Calu3 (cell line): ENCODE measurements around the gene KRT82. TPM values are rescaled to one million over a fixed set of nuclear protein-coding genes. Genes with fewer than 3 reads are reported as not detected.
"Not testable (repeated sequence)": the region's sequence is repeated elsewhere in the genome, so short reads cannot be mapped to it uniquely, and the experiment has no call there.

ENCODE experiments used
- BruUV-seq: library from RNA; stranded (reverse); fragments of 400-500 nt; replicated peaks from 2 replicates; lab custom pipeline; 2021; lab: Mats Ljungman, UMichigan
- CTCF ChIA-PET: fragments of 300-600 bp; sonication (Branson Sonifier 250); formaldehyde crosslinking; loops from one replicate; lab custom pipeline; 2022; ENCODE audit warnings: antibody characterized with exemption; lab: Charles Lee
- DNase-seq: peaks from one replicate; pipeline ENCODE4 v3.0.0; 2022
- H3K27ac Mint-ChIP-seq: one replicate; pipeline ENCODE4 v1.8.0; 2022; ENCODE audit warnings: mixed read lengths; ENCODE audit not compliant: unreplicated experiment
- H3K27me3 Mint-ChIP-seq: one replicate; pipeline ENCODE4 v1.8.0; 2022; ENCODE audit warnings: mixed read lengths; ENCODE audit not compliant: unreplicated experiment
- H3K36me3 Mint-ChIP-seq: one replicate; pipeline ENCODE4 v1.8.0; 2022; ENCODE audit warnings: mild to moderate bottlenecking, moderate library complexity, mixed read lengths; ENCODE audit not compliant: insufficient read depth, unreplicated experiment
- H3K4me1 Mint-ChIP-seq: one replicate; pipeline ENCODE4 v1.8.0; 2022; ENCODE audit warnings: mild to moderate bottlenecking, low read depth, mixed read lengths; ENCODE audit not compliant: unreplicated experiment
- H3K4me3 Mint-ChIP-seq: one replicate; pipeline ENCODE4 v1.8.0; 2022; ENCODE audit warnings: mild to moderate bottlenecking, low read depth, moderate library complexity, mixed read lengths; ENCODE audit not compliant: unreplicated experiment
- H3K9me3 Mint-ChIP-seq: one replicate; pipeline ENCODE4 v1.8.0; 2022; ENCODE audit warnings: low read depth, mixed read lengths; ENCODE audit not compliant: unreplicated experiment
- CTCF ChIP-seq: fragments of 200-600 bp; IDR thresholded peaks from one replicate; pipeline ENCODE4 v1.8.0; 2022; ENCODE audit warnings: antibody characterized with exemption; ENCODE audit not compliant: unreplicated experiment
- intact Hi-C: fragments of 100-400 bp; cut with micrococcal nuclease; formaldehyde crosslinking; loops from one replicate; pipeline ENCODE4 v1.10.0; 2022; ENCODE audit not compliant: unreplicated experiment
- total RNA-seq: library from RNA; stranded (reverse); gene quantifications from 2 replicates; pipeline ENCODE4 v1.2.3, GENCODE V29; 2022

KRT82 gene
- total RNA-seq, 1 experiment from 2014 or later = not detected

GRCh38 chr12:52448228-52448627 lies 42.1 kb upstream of the KRT82 start:
- intact Hi-C loops = no loop called here
- peaks cover 3% of the 10 kb centered on the region for H3K9me3 Mint-ChIP-seq
- CTCF ChIA-PET = no interaction called here
- H3K27ac Mint-ChIP-seq = no peak overlapping the region
- no peak for TF ChIP-seq CTCF
- H3K4me3 Mint-ChIP-seq = no peak overlapping the region
- peaks cover 2% of the 10 kb centered on the region for H3K4me1 Mint-ChIP-seq
- H3K36me3 Mint-ChIP-seq = no peaks in the 10 kb centered on the region
- no TSS peak for BruUV-seq
- no peaks in the 10 kb centered on the region for H3K27me3 Mint-ChIP-seq
- no peak for DNase-seq

DNA sequence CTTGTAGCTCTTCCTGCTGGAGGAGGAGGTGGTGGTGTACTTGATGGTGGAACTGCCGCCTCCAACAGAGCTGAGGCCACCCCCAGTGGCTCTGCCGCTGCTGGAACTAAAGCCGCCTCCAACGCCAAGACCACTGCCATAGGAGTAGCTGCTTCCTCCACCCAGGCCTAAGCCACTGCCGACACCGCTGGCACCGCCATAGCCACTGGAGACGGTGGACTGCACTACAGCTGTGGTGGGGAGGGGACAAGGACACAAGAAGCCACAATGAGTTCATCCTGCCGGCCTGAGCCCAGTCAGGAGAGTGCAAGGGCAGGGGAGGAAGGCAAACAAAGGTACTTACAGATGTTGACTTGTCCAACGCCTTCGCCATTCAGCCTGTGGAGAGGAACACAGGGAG lies 41.1 kb upstream of the KRT82 start:
- H3K4me1 Mint-ChIP-seq = peaks cover 13% of the 10 kb centered on the region
- H3K27me3 Mint-ChIP-seq, DNase-seq, H3K27ac Mint-ChIP-seq, H3K9me3 Mint-ChIP-seq, BruUV-seq, H3K36me3 Mint-ChIP-seq, CTCF ChIA-PET, H3K4me3 Mint-ChIP-seq, intact Hi-C loops: not testable (repeated sequence)

DNA sequence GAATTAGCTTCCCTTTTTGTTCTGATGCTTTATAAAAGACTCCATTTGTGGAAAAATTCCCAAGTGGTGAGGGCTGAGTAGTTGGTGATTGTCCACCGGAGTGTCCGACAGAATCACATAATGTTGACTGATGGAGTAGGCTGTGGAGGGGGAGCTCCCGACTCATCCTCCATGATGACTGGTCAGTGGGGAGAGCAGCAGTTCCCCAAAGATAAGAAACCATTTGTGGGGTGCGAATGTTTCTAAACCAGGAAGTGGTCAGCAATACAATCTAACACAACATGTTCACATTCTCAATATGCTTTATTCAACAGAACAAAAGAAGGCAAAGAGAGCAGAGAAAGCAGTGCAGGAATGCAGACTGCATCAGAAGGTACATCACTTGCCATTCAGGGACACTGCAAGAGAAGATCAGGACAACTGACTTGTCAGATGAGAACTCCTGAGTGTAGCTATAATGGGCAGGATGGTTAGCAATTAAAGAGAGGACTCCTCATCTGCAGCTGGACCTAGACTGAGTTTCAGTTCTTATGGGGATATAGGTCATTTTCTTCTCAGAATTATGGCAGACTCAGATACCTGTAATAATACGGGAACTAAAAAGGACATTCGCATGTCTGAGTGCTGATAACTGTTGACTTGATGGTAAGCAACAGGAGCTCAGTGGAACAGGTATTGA lies 40.4 kb upstream of the KRT82 start:
- no peaks in the 10 kb centered on the region for H3K27me3 Mint-ChIP-seq
- peaks cover 18% of the 10 kb centered on the region for H3K4me1 Mint-ChIP-seq
- intact Hi-C loops = no loop called here
- no peak overlapping the region for H3K27ac Mint-ChIP-seq
- CTCF ChIA-PET = no interaction called here
- H3K4me3 Mint-ChIP-seq = no peak overlapping the region
- TF ChIP-seq CTCF = no peak
- H3K9me3 Mint-ChIP-seq = peaks cover 3% of the 10 kb centered on the region
- no peaks in the 10 kb centered on the region for H3K36me3 Mint-ChIP-seq
- BruUV-seq = no TSS peak
- no peak for DNase-seq

DNA sequence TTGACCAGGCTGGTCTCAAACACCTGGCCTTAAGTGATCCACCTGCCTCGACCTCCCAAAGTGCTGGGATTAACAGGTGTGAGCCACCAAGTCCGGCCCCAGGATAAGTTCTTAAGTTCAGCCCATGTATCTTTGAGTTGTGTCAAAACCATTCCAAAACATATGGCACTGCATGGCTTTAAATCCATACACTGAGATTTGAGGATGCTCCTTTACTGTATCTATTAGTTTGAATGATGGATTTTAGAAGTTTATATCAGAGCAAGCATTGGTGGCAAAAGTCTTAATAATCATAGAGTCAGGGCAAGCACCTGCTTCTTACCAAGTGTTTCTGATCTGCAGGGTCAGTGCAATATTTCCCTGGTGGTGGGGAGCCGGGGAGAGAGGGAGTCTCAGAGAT lies 39.7 kb upstream of the KRT82 start:
- Mint-ChIP-seq H3K27ac (no peak overlapping the region), H3K9me3 (peaks cover 3% of the 10 kb centered on the region), H3K27me3 (no peaks in the 10 kb centered on the region), H3K4me1 (peaks cover 18% of the 10 kb centered on the region), H3K36me3 (no peaks in the 10 kb centered on the region), H3K4me3 (no peak overlapping the region)
- no peak for TF ChIP-seq CTCF
- no peak for DNase-seq
- CTCF ChIA-PET = no interaction called here
- intact Hi-C loops = no loop called here
- no TSS peak for BruUV-seq
